Measurements from ENCODE around the gene CCDC183. TPM values are rescaled to one million over a fixed set of nuclear protein-coding genes. Genes with fewer than 3 reads are reported as not detected.
"Not testable (repeated sequence)": the region's sequence is repeated elsewhere in the genome, so short reads cannot be mapped to it uniquely, and the experiment has no call there.

The CCDC183 gene
- total RNA-seq, 1 donor = not detected

GRCh38 chr9:136751244-136751643 lies 44.9 kb upstream of the CCDC183 start:
- H3K4me3 ChIP-seq (ENCODE audit: low read depth, low read length) = no peak overlapping the region
- no peak for DNase-seq (ENCODE audit: low read depth)
- no peak for TF ChIP-seq CTCF (IDR thresholded peaks at IDR 0.05; ENCODE audit: insufficient read depth, low read length)

- no peak for DNase-seq (ENCODE audit: low read depth)
- TF ChIP-seq CTCF (IDR thresholded peaks at IDR 0.05; ENCODE audit: insufficient read depth, low read length) = no peak
These were observed 44.3 kb upstream of the CCDC183 start for GRCh38 chr9:136751814-136752213.

GRCh38 chr9:136753371-136754058 lies 42.6 kb upstream of the CCDC183 start:
- TF ChIP-seq CTCF (IDR thresholded peaks at IDR 0.05; ENCODE audit: insufficient read depth, low read length) = no peak
- no peak for DNase-seq (ENCODE audit: low read depth)
- no peak overlapping the region for H3K4me3 ChIP-seq (ENCODE audit: low read depth, low read length)

More at GRCh38 chr9:136751814-136752213, 44.3 kb upstream of the CCDC183 start:
- no peak overlapping the region for H3K4me3 ChIP-seq (ENCODE audit: low read depth, low read length)

- H3K4me3 ChIP-seq (ENCODE audit: low read depth, low read length) = no peak overlapping the region
- no peak for DNase-seq (ENCODE audit: low read depth)
- TF ChIP-seq CTCF (IDR thresholded peaks at IDR 0.05; ENCODE audit: insufficient read depth, low read length) = no peak
These were observed 42.0 kb upstream of the CCDC183 start for GRCh38 chr9:136754059-136754572.

- no peak overlapping the region for H3K4me3 ChIP-seq (ENCODE audit: low read depth, low read length)
- no peak for TF ChIP-seq CTCF (IDR thresholded peaks at IDR 0.05; ENCODE audit: insufficient read depth, low read length)
- no peak for DNase-seq (ENCODE audit: low read depth)
These were observed 41.4 kb upstream of the CCDC183 start for GRCh38 chr9:136754626-136755301.

GRCh38 chr9:136755302-136756133 lies 40.6 kb upstream of the CCDC183 start:
- not testable (repeated sequence) for H3K4me3 ChIP-seq (ENCODE audit: low read depth, low read length); DNase-seq (ENCODE audit: low read depth)

GRCh38 chr9:136756134-136756438 lies 40.1 kb upstream of the CCDC183 start:
- no peak for TF ChIP-seq CTCF (IDR thresholded peaks at IDR 0.05; ENCODE audit: insufficient read depth, low read length)
- no peak overlapping the region for H3K4me3 ChIP-seq (ENCODE audit: low read depth, low read length)
- no peak for DNase-seq (ENCODE audit: low read depth)

Data from fibroblast of the aortic adventitia (primary cell).